Measurements from ENCODE around the gene SLC25A22.

DNA sequence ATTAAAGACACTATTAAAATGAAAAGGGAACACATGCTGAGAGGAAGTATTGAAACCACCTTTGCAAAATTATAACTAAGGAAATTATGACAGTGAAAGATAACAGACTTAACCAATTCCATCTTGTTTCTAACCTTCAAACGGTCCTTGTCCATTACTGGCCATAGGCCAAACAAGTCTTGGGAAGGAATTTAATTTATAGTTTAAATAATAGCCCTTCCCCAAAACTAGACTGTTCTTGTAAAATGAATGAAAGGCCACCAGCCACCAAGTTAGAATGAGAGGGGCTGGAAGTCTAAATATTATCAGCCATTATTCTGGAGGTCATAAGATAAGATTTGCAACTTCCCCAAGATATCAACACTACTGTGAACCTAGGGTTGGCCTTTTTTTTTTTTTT is 52.7 kb downstream of the SLC25A22 start:
- no peak for TF ChIP-seq CTCF (IDR thresholded peaks at IDR 0.05)
- no peak for TF ChIP-seq POLR2A (IDR thresholded peaks at IDR 0.05)
